HG03469 (cell line): Measurements from ENCODE around the gene LIN28B.
"Not testable (repeated sequence)": the region's sequence is repeated elsewhere in the genome, so short reads cannot be mapped to it uniquely, and the experiment has no call there.

ENCODE experiments used
- ATAC-seq: cut with Tn5 transposase; IDR thresholded peaks from one replicate; pipeline ENCODE4 v1.9.1; 2021; ENCODE audit warnings: mild to moderate bottlenecking, moderate library complexity, moderate number of reproducible peaks; ENCODE audit not compliant: unreplicated experiment

The LIN28B gene

DNA sequence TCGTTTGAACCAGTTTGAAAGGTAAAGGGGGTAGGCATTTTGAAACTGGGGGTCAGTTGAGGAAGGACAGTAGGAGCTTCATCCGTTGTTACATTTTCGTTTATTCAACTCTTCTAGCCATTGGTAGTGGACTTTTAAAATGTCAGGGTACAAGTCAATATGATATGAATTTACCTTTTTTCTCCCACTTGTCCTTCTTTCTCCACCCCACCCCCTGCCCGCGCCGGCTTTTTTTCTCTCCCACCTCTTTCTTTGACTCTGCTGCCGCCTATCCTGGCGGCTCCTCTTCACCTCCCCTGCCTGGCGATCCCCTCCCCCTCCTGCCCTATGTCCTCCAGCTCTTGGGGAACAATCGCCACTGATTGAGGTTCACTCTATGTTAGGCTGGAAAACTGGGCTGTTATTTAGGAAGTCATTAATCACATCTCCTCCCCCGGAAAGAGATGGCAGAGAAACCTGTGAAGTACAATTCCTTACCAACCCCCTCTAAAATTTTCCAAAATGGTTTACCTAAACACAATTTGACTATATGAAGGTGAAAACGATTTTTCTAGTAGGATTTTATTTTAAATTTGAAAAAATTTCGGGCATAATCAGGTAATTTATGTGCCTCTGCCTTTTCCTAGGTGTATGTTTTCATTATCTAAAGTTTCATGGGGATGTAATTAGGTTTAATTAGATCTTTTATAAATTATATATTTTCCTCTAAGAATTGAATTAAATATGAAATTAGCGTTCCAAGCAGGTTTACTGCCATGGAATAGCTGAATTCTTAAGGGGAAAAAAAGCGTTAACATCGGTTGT lies 778 bp upstream of the LIN28B start:
- ATAC-seq = no peak

DNA sequence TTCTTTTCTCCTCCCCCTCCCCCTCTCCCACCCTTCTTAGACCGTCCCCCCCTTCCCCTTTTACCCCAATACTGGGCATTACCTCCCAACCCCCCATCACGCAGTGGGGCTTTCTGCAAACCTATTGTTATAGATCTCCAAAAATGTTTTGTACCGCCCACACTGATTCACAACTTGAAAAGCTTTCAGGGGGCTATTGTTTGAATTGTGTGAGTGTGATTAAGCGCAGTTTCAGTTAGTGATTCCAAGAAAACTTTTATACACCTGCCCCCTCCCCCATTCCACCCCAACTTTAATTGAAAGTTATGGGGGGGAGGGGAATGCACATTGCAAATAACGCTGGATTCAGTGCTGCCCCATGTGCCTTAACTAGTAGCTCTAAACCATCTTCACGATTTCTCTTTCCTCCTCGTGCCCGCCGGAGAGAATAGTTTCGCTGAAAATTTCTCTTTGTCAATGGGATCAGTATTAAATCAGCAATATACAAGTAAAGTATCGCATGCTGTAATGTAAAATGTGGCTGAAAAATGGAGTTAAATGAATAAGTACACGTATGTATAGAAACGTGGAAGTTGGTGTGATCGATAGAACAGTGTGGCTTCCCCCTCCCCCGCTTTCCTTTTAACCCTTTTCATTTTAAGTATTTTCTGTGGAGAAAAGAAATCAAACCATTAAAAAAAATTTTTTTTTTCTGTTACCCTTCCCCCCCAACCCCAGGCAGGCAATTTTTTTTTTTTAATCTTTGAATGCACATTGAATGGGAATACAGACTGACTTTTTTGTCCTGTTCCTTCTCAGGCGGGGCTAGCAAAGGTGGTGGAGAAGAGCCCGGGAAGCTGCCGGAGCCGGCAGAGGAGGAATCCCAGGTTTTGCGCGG lies 632 bp downstream of the LIN28B start:
- ATAC-seq = no peak

DNA sequence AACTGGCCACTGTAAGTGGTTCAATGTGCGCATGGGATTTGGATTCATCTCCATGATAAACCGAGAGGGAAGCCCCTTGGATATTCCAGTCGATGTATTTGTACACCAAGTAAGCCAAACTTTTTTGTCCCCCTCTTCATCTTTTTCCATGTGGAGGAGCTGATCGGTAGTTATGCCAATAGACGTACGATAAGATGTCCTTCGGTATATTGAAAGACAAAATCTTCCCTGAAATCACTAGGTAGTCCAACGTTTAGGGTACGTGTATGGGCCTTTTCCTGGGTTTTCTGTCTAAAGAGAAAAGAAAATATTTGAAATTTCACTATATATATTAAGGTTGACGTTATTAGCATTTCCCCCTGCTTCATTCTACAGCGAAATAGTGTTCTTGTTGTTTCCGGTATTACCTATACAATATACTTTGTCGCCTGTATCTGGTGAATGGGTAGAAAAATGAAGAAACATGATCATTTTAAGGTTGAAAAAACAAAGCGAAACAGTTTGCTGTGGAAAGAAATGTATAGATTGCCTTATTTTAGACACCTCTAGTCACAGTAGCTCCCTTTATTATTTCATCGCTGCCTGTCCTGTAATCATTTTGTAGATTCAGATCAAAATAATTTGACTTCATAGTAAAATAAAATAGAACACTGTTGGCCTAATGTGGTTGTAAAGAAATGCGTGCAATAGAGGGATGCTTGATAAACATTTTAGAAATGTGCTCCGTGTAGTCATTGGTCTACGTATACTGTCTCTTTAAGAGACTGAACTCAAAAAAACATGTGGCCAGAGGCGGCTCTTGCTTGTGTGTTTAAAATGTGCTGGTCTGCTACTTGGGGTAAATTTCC lies 1.5 kb downstream of the LIN28B start:
- ATAC-seq = no peak

- ATAC-seq = no peak
Measured at GRCh38 chr6:104959026-104959858, 2.3 kb downstream of the LIN28B start.

DNA sequence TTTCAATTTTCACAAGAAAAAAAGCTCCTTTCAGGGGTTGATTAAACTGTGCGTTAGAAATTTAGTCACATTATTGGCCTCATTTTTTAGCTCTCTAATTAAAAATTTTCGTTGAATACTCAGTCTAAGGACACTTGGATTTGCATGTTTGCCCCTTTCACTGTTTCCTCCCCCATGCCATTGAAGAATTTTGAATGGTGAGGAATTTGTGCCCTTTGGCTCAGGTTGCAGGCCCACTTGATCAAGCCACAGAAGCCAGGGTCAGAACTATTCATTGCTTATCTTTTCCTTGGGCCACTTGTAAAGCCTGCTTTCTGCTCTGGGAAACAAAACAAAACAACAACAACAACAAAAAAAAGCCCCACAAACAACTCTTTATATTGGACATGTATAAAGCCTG lies 12.2 kb downstream of the LIN28B start:
- no peak for ATAC-seq

DNA sequence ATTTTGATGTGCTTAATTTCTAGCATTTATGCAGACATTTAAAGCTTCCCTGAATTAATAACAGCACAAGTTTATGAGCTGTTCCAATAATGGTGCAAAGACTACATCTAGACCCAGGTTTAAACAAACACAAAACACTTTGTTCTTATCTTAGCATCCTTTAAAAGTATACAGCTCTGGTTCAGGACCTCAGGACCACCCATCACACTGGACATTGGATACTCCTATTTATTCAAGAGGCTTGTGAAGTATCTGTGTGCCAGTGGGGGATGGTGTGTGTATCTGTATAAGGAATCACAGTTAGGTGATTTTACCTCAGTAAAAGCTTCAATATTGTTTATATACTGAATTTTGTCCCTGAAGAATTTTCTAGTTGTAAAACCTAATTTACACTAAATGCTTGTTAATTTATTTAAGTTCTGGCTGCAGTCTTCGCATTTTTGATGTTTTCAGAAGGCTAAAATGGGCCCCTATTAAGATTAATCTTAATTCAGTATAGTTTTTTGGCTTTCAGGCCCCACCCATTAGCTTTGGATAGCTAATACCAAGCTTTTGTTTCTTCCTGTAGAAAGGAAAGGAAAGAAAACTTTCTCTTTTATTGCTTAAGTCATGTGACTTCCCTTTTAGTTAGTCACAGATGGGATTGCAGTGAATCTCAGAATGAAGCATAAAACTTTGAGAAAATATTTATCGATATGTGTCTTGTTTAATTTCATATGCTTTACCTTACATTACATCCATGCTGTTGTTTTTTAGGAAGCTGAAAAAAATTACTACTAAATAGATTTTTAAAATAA lies 13.1 kb downstream of the LIN28B start:
- ATAC-seq = no peak

DNA sequence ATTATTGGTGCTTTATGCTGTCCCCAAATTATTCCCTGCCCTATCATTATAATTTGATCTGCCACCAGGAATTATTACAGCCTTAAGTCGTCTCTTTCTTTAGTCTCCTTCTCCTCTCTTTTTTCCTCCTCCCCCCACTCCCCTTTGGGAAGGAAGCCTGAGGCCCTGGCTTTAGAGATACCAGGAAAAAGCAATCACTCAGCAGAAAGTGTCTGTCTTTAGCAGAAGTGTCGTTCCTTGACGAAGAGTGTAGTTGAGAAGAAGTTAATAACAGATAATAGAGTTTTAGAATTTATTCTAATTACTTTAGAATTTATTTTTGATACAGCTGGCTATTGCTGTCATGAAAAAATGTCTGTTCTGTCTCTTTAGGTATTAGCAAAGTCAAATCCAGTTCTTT lies 16.5 kb downstream of the LIN28B start:
- ATAC-seq = no peak

GRCh38 chr6:104983296-104983695 lies 26.4 kb downstream of the LIN28B start:
- ATAC-seq = no peak

DNA sequence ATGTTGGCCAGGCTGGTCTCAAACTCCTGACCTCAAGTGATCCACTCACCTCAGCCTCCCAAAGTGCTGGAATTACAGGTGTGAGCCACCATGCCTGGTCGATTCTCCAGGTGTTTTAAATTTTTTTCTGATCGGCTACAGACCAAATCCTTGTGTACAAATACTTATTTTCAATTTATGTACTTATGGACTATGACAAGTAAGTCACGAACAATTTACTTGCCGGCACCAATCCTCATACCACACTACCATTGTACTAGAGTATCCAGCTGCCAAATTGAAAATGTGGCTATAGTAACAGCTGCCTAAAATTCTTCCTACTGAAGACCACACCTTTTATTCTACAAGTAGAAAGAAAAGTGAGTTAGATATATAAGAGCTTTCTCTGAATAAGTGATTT lies 26.9 kb downstream of the LIN28B start:
- no peak for ATAC-seq

GRCh38 chr6:104984831-104985230 lies 27.9 kb downstream of the LIN28B start:
- no peak for ATAC-seq

DNA sequence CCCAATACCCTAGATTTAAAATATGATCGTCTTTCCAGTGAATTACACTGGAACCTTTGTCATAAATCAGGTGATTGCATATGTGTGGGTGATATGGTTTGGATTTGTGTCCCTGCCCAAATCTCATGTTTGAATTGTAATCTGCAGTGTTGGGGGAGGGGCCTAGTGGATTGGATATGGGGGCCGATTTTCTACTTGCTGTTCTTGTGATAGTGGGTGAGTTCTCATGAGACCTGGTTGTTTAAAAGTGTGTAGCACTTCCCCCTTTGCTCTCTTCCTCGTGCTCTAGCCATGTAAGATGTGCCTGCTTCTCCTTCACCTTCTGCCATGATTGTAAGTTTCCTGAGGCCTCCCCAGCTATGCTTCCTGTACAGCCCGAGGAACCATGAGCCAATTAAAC lies 29.0 kb downstream of the LIN28B start:
- ATAC-seq = not testable (repeated sequence)

GRCh38 chr6:104986625-104987024 lies 29.7 kb downstream of the LIN28B start:
- ATAC-seq = no peak

GRCh38 chr6:104987218-104987617 lies 30.3 kb downstream of the LIN28B start:
- ATAC-seq = no peak

DNA sequence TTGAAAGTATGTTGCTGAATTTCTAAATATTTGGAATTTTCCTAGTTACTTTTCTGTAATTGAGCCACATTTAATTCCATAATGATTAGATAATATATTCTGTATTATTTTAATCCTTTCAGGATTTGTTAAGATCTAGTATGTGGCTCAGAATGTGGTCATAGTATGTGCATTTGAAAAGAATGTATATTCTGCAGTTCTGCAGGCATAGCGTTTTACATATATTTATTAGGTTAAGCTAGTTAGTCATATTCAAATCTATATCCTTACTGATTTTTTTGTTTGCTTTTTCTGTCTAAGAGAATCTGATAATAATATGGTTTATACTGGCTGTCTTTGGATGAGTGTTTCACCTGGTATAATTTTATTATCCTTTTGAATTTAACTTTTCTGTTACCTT lies 33.2 kb downstream of the LIN28B start:
- no peak for ATAC-seq

- not testable (repeated sequence) for ATAC-seq
Measured at GRCh38 chr6:104991062-104991461, 34.2 kb downstream of the LIN28B start.

GRCh38 chr6:104993576-104993975 lies 36.7 kb downstream of the LIN28B start:
- ATAC-seq = not testable (repeated sequence)

DNA sequence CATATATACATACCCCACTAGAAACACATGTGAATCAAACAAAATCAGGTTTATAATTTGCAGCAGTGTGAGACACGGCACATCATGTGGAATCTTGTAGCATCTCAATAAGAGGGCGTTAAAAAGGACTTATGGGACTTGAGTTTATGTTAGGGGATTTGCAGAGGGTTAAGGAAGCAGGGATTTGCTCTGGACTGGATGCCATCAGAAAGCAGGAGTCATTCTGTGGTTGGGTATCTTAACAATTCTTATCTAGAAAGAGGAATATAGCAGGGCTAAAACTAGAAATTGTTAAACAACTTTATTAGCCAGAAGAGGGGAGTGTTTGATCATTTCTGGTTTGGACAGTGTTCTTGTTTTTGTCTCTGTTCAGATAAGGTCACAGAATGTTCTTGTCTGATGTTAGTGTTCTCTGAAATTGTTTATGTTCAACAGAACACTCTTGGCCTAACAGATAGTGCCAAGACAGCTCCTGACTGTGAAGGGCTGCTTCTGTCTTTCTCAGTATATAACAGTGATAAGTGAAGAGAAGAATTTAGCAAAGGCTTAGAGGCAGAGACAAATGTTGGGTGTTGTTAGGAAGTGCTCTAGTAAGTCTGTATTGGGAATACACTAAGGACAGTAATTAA lies 39.2 kb downstream of the LIN28B start:
- ATAC-seq = no peak

DNA sequence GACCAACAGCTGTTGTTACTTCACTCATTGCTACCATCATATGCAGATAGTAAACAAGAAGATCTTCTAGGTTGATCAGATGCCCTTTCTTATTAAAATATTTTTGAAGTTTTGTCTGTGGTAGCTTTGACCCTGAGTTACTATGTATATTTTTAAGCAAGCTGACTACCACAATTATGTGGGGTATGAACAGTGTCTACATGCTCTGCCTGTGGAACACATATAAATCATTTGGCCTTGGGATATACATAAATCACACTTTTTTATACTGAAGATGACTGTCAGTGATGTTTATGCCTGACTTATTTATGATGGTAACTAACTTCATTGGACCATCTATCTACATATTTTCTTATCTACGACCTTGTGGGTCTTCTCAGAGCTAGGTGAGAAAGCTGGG lies 44.2 kb downstream of the LIN28B start:
- no peak for ATAC-seq

DNA sequence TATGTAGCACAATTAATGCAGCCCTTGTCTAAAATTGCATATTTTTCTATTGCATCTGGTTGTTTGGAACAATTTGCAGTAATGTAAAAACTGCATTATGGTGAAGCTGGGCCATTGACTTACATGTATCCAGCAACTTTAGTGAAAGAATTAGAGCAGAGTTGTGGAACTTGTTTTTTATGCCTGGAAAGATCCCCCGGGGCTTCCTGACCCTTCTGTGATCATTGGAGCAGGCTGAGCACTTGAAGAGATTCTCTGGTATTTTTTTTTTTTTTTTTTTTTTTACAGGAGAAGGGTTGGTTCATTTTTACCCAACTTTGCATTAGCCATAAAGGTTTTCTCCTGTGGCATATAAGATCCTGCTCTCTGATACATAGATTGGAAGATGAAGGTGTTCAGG lies 45.0 kb downstream of the LIN28B start:
- no peak for ATAC-seq
